ENCODE results near the gene DDAH2.

Gene DDAH2

GRCh38 chr6:31728767-31729514 lies at the start of gene DDAH2:
DDAH2 (minus strand) TSS chr6:31729299; CDS start chr6:31729161, 138 bp downstream.
- peak within 1 kb of the TSS; percentile 90 for H3K4me3 ChIP-seq (replicated peaks; ENCODE audit: low read depth, low read length)
- peak; percentile 31 for TF ChIP-seq CTCF (IDR thresholded peaks at IDR 0.05; ENCODE audit: low read length, missing control alignments)
- no peak for DNase-seq (ENCODE audit: low read depth)

- H3K4me3 ChIP-seq (replicated peaks; ENCODE audit: low read depth, low read length), result no peak overlapping the region
- no peak for DNase-seq (ENCODE audit: low read depth)
- TF ChIP-seq CTCF (IDR thresholded peaks at IDR 0.05; ENCODE audit: low read length, missing control alignments), result no peak
Measured at GRCh38 chr6:31778193-31778592, 49.1 kb upstream of the DDAH2 start.

GRCh38 chr6:31777667-31778050 lies 48.6 kb upstream of the DDAH2 start:
- H3K4me3 ChIP-seq (replicated peaks; ENCODE audit: low read depth, low read length), result no peak overlapping the region
- TF ChIP-seq CTCF (IDR thresholded peaks at IDR 0.05; ENCODE audit: low read length, missing control alignments), result no peak

GRCh38 chr6:31776989-31777666 lies 48.0 kb upstream of the DDAH2 start, which contains the start of gene VWA7:
VWA7 (minus strand) TSS chr6:31777328; CDS start chr6:31776779, 549 bp downstream.
- TF ChIP-seq CTCF (IDR thresholded peaks at IDR 0.05; ENCODE audit: low read length, missing control alignments), result no peak
- H3K4me3 ChIP-seq (replicated peaks; ENCODE audit: low read depth, low read length), result no peak within 1 kb of the TSS
- DNase-seq (ENCODE audit: low read depth), result peak; percentile 84

More at GRCh38 chr6:31777667-31778050, 48.6 kb upstream of the DDAH2 start:
- no peak for DNase-seq (ENCODE audit: low read depth)

GRCh38 chr6:31776485-31776988 lies 47.4 kb upstream of the DDAH2 start:
- no peak overlapping the region for H3K4me3 ChIP-seq (replicated peaks; ENCODE audit: low read depth, low read length)
- TF ChIP-seq CTCF (IDR thresholded peaks at IDR 0.05; ENCODE audit: low read length, missing control alignments), result no peak
- no peak for DNase-seq (ENCODE audit: low read depth)

GRCh38 chr6:31775633-31776484 lies 46.8 kb upstream of the DDAH2 start:
- no peak overlapping the region for H3K4me3 ChIP-seq (replicated peaks; ENCODE audit: low read depth, low read length)
- no peak for TF ChIP-seq CTCF (IDR thresholded peaks at IDR 0.05; ENCODE audit: low read length, missing control alignments)
- no peak for DNase-seq (ENCODE audit: low read depth)
